Peyer's patch (tissue), 4 donors: ENCODE results near the gene YAF2. TPM values are rescaled to one million over a fixed set of nuclear protein-coding genes. Genes with fewer than 3 reads are reported as not detected.

Experiments
- DNase-seq, 3 donors: peaks; one replicate each; pipeline ENCODE4 v3.0.0-alpha.2; 2017 to 2019
- H3K27ac ChIP-seq, 4 donors: fragments of 200-600 bp; sonication (generic); one replicate each; pipeline ENCODE4 v1.5.1; 2016 to 2019
- H3K27me3 ChIP-seq, 2 donors: fragments of 200-600 bp; sonication (generic); one replicate each; pipeline ENCODE4 v1.5.1; 2019
- H3K36me3 ChIP-seq, 3 donors: fragments of 200-600 bp; sonication (generic); one replicate each; pipeline ENCODE4 v1.5.1; 2016 to 2019
- H3K4me1 ChIP-seq, 4 donors: fragments of 200-600 bp; sonication (generic); one replicate each; pipeline ENCODE4 v1.5.1; 2016 to 2019
- H3K4me3 ChIP-seq, 4 donors: fragments of 200-600 bp; sonication (generic); 1 replicate in 3 of 4; 2 replicates in 1 of 4; pipeline ENCODE4 v1.5.1; 2016 to 2019; ENCODE audit warnings: mild to moderate bottlenecking in 1 of 4
- H3K9me3 ChIP-seq, 4 donors: fragments of 200-600 bp; sonication (generic); one replicate each; pipeline ENCODE4 v1.5.1; 2016 to 2019; ENCODE audit warnings: mild to moderate bottlenecking in 1 of 4
- CTCF ChIP-seq, 6 experiments: fragments of 450-650 bp in 4 of 6; fragments of 200-600 bp in 2 of 6; sonication (generic) in 1 of 6; IDR thresholded peaks; one replicate each; pipeline ENCODE4 v1.5.1; 2017 to 2019; ENCODE audit warnings: antibody characterized with exemption in 6 of 6, mild to moderate bottlenecking in 3 of 6, moderate library complexity in 1 of 6
- POLR2A ChIP-seq, 2 donors: fragments of 450-650 bp; IDR thresholded peaks; one replicate each; pipeline ENCODE4 v1.5.1; 2017; ENCODE audit warnings: antibody characterized with exemption in 2 of 2, mild to moderate bottlenecking in 2 of 2, moderate library complexity in 2 of 2
- total RNA-seq, 4 donors: library from RNA; depleted of rRNA; stranded (reverse); fragments of >200 nt; gene quantifications; one replicate each; pipeline ENCODE4 v1.1.0, GENCODE V29; 2016

Gene YAF2
- total RNA-seq, 4 donors from 2014 or later: 22.9 to 89.1 (median 42.9) TPM

DNA sequence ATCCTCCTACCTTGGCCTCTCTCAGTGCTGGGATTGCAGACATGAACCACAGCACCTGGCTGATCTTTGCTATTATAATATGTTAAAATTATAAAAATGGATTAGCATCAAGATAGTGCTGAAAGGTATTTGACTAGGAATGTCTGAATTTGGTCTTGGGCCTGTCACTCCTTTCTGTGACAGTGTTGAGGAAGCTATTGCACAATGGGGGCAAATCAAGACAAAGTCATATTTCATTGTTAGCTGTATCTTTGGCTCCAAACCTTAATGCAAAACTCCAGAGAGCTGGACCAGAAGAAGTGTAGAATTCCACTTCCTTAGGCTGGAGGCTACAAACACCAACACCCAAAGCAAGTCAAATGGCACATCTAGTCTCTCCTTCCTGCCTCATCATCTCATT lies 45.7 kb upstream of the YAF2 start:
- Histone ChIP-seq H3K4me3 (no peak overlapping the region), H3K9me3 (no peaks in the 10 kb centered on the region), H3K27me3 (no peaks in the 10 kb centered on the region), H3K27ac (no peak overlapping the region), H3K36me3 (no peaks in the 10 kb centered on the region), H3K4me1 (no peaks in the 10 kb centered on the region)
- DNase-seq: no peak
- no peak for TF ChIP-seq CTCF (IDR thresholded peaks at IDR 0.05)
- no peak for TF ChIP-seq POLR2A (IDR thresholded peaks at IDR 0.05)

DNA sequence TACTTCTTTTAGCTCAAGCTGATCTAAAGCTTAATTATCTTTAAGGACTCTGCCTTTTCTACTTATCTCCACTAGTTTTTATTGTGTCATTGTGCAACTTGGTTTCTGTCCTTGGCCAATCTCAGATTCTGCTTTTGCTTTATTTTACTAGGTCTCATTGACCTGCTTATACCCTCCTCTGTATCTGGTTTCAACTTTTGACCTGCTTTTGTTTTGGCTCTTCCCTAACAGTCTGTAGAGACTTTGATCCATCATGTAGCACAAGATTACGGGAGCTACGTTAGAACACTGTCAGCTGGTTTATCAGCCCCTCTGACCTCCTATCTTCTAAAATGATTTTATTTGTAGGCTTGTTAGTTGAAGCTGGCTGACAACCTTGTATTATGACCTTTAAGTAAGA lies 44.2 kb upstream of the YAF2 start:
- Histone ChIP-seq H3K4me3 (no peak overlapping the region), H3K27me3 (no peaks in the 10 kb centered on the region), H3K9me3 (no peaks in the 10 kb centered on the region), H3K4me1 (no peaks in the 10 kb centered on the region), H3K27ac (no peak overlapping the region), H3K36me3 (no peaks in the 10 kb centered on the region)
- no peak for DNase-seq
- TF ChIP-seq CTCF (IDR thresholded peaks at IDR 0.05): no peak
- TF ChIP-seq POLR2A (IDR thresholded peaks at IDR 0.05): no peak

- TF ChIP-seq POLR2A (IDR thresholded peaks at IDR 0.05) (no peak), CTCF (IDR thresholded peaks at IDR 0.05) (no peak)
- no peaks in the 10 kb centered on the region for H3K27me3 ChIP-seq
- H3K27ac ChIP-seq: no peak overlapping the region
- H3K9me3 ChIP-seq: no peaks in the 10 kb centered on the region
- H3K4me1 ChIP-seq: no peaks in the 10 kb centered on the region
- no peak overlapping the region for H3K4me3 ChIP-seq
- no peak for DNase-seq
- H3K36me3 ChIP-seq: no peaks in the 10 kb centered on the region
Observed at GRCh38 chr12:42281844-42282243, 43.8 kb upstream of the YAF2 start.

GRCh38 chr12:42281278-42281677 lies 43.2 kb upstream of the YAF2 start:
- H3K27me3 ChIP-seq: no peaks in the 10 kb centered on the region
- H3K9me3 ChIP-seq: no peaks in the 10 kb centered on the region
- no peak overlapping the region for H3K27ac ChIP-seq
- H3K4me3 ChIP-seq: no peak overlapping the region
- H3K36me3 ChIP-seq: no peaks in the 10 kb centered on the region
- TF ChIP-seq POLR2A (IDR thresholded peaks at IDR 0.05) (no peak), CTCF (IDR thresholded peaks at IDR 0.05) (no peak)
- H3K4me1 ChIP-seq: no peaks in the 10 kb centered on the region
- no peak for DNase-seq

- H3K4me3 ChIP-seq: no peak overlapping the region
- DNase-seq: no peak
- H3K9me3 ChIP-seq: no peaks in the 10 kb centered on the region
- no peak overlapping the region for H3K27ac ChIP-seq
- H3K27me3 ChIP-seq: no peaks in the 10 kb centered on the region
- H3K36me3 ChIP-seq: no peaks in the 10 kb centered on the region
- H3K4me1 ChIP-seq: no peaks in the 10 kb centered on the region
- no peak for TF ChIP-seq POLR2A (IDR thresholded peaks at IDR 0.05)
- no peak for TF ChIP-seq CTCF (IDR thresholded peaks at IDR 0.05)
Observed at GRCh38 chr12:42278128-42278510, 40.1 kb upstream of the YAF2 start.
